HEK293T (cell line): ENCODE results near the gene MEIS1.

ENCODE experiments used
- CTCF ChIA-PET: fragments of 350-600 bp; formaldehyde crosslinking; extraction: SDS; loops from one replicate; lab custom pipeline; 2021; ENCODE audit warnings: antibody characterized with exemption, inconsistent platforms; lab: Yijun Ruan, JAX
- POLR2A ChIA-PET: fragments of 350-600 bp; formaldehyde crosslinking; extraction: SDS; loops from one replicate; lab custom pipeline; 2020; ENCODE audit warnings: antibody characterized with exemption, inconsistent platforms; lab: Yijun Ruan, JAX
- DNase-seq: peaks from one replicate; pipeline ENCODE4 v3.0.0; 2012; ENCODE audit warnings: mixed read lengths; ENCODE audit errors: extremely low spot score
- ARNT ChIP-seq: fragments of 450-650 bp; IDR thresholded peaks from 2 replicates; pipeline ENCODE4 v1.6.1; 2017; ENCODE audit warnings: mild to moderate bottlenecking
- BHLHE40 ChIP-seq: fragments of 450-650 bp; IDR thresholded peaks from 2 replicates; pipeline ENCODE4 v1.6.1; 2016; ENCODE audit warnings: mild to moderate bottlenecking, moderate library complexity, borderline replicate concordance
- CTBP1 ChIP-seq: fragments of 450-650 bp; IDR thresholded peaks from 2 replicates; pipeline ENCODE4 v1.6.1; 2016; ENCODE audit warnings: borderline replicate concordance
- ELF4 ChIP-seq: fragments of 450-650 bp; IDR thresholded peaks from 2 replicates; pipeline ENCODE4 v1.6.1; 2017; ENCODE audit warnings: antibody characterized with exemption
- FOXA1 ChIP-seq: fragments of 450-650 bp; IDR thresholded peaks from 2 replicates; pipeline ENCODE4 v1.6.1; 2016; ENCODE audit warnings: mild to moderate bottlenecking
- FOXK2 ChIP-seq: fragments of 450-650 bp; IDR thresholded peaks from 2 replicates; pipeline ENCODE4 v1.6.1; 2016; ENCODE audit warnings: mild to moderate bottlenecking
- FOXM1 ChIP-seq: fragments of 450-650 bp; IDR thresholded peaks from 2 replicates; pipeline ENCODE4 v1.6.1; 2017; ENCODE audit warnings: mild to moderate bottlenecking, borderline replicate concordance
- HDGF ChIP-seq: fragments of 450-650 bp; IDR thresholded peaks from 2 replicates; pipeline ENCODE4 v1.6.1; 2017; ENCODE audit warnings: antibody characterized with exemption, borderline replicate concordance
- L3MBTL2 ChIP-seq: fragments of 450-650 bp; conservative IDR thresholded peaks from 2 replicates; pipeline ENCODE4 v1.6.1; 2016; ENCODE audit warnings: mild to moderate bottlenecking
- LEF1 ChIP-seq: fragments of 450-650 bp; IDR thresholded peaks from 2 replicates; pipeline ENCODE4 v1.6.1; 2017; ENCODE audit warnings: mild to moderate bottlenecking, borderline replicate concordance
- NFRKB ChIP-seq: fragments of 450-650 bp; IDR thresholded peaks from 2 replicates; pipeline ENCODE4 v1.6.1; 2016; ENCODE audit warnings: mild to moderate bottlenecking, moderate library complexity
- PKNOX1 ChIP-seq: fragments of 450-650 bp; IDR thresholded peaks from 2 replicates; pipeline ENCODE4 v1.6.1; 2016
- SP1 ChIP-seq: fragments of 450-650 bp; IDR thresholded peaks from 2 replicates; pipeline ENCODE4 v1.6.1; 2017
- SUZ12 ChIP-seq: fragments of 450-650 bp; IDR thresholded peaks from 2 replicates; pipeline ENCODE4 v1.6.1; 2016; ENCODE audit warnings: mild to moderate bottlenecking
- TARDBP ChIP-seq: fragments of 450-650 bp; IDR thresholded peaks from 2 replicates; pipeline ENCODE4 v1.6.1; 2016
- ZNF384 ChIP-seq: fragments of 450-650 bp; IDR thresholded peaks from 2 replicates; pipeline ENCODE4 v1.6.1; 2016

Gene MEIS1

GRCh38 chr2:66528974-66529724, 94.2 kb downstream of the MEIS1 start:
- TF ChIP-seq HDGF (no peak), ELF4 (no peak), ARNT (no peak), PKNOX1 (no peak), LEF1 (no peak), CTBP1 (no peak), SP1 (no peak), BHLHE40 (no peak), FOXA1 (no peak)
- ChIA-PET POLR2A (interaction anchor here (1.0 kb wide), 1 partner anchor 21 kb away, joined by 3 read pairs; no protein-coding TSS in a partner anchor), CTCF (interaction anchor here (0.6 kb wide), 1 partner anchor 39 kb away, joined by 3 read pairs; no protein-coding TSS in a partner anchor)
- no peak for DNase-seq

GRCh38 chr2:66530651-66531050, 95.7 kb downstream of the MEIS1 start:
- TF ChIP-seq HDGF (no peak), PKNOX1 (no peak), ZNF384 (no peak), SP1 (no peak), ELF4 (no peak), FOXM1 (no peak), ARNT (no peak), TARDBP (no peak), NFRKB (no peak), FOXK2 (no peak), BHLHE40 (no peak), L3MBTL2 (no peak), SUZ12 (no peak), CTBP1 (no peak)
- POLR2A ChIA-PET: interaction anchor here (1.2 kb wide), 1 partner anchor 97 kb away, joined by 3 read pairs; no protein-coding TSS in a partner anchor
- CTCF ChIA-PET: no interaction called here
- no peak for DNase-seq

- DNase-seq: no peak
- CTCF ChIA-PET: no interaction called here
- TF ChIP-seq TARDBP: no peak
- no peak for TF ChIP-seq FOXA1
- no peak for TF ChIP-seq HDGF
- no peak for TF ChIP-seq ZNF384
- no peak for TF ChIP-seq ARNT
- no peak for TF ChIP-seq LEF1
- TF ChIP-seq ELF4: no peak
- no peak for TF ChIP-seq NFRKB
- TF ChIP-seq L3MBTL2: no peak
- TF ChIP-seq CTBP1: no peak
- TF ChIP-seq SP1: no peak
- no peak for TF ChIP-seq BHLHE40
- no peak for TF ChIP-seq FOXK2
- TF ChIP-seq SUZ12: no peak
- TF ChIP-seq FOXM1: no peak
- POLR2A ChIA-PET: interaction anchor here (1.2 kb wide), 1 partner anchor 97 kb away, joined by 3 read pairs; no protein-coding TSS in a partner anchor
Observed at GRCh38 chr2:66531155-66531554, 96.2 kb downstream of the MEIS1 start.

- TF ChIP-seq CTBP1 (no peak), ZNF384 (no peak), FOXM1 (no peak), ELF4 (no peak), LEF1 (no peak), SP1 (no peak), TARDBP (no peak), L3MBTL2 (no peak), FOXK2 (no peak), FOXA1 (no peak), SUZ12 (no peak), PKNOX1 (no peak), ARNT (no peak), NFRKB (no peak), BHLHE40 (no peak), HDGF (no peak)
- no peak for DNase-seq
- CTCF ChIA-PET: no interaction called here
- POLR2A ChIA-PET: interaction anchor here (1.2 kb wide), 1 partner anchor 98 kb away, joined by 3 read pairs; no protein-coding TSS in a partner anchor
Observed at GRCh38 chr2:66531567-66531966, 96.6 kb downstream of the MEIS1 start.

GRCh38 chr2:66532972-66533868, 98.3 kb downstream of the MEIS1 start:
- CTCF ChIA-PET: no interaction called here
- POLR2A ChIA-PET: no interaction called here
- TF ChIP-seq LEF1 (no peak), FOXK2 (no peak)
- no peak for DNase-seq
